IMR-90 (cell line): Measurements from ENCODE around the gene SASH1.

ENCODE experiments used
- FOS ChIP-seq: fragments of 150-350 bp; IDR thresholded peaks from 2 replicates; pipeline ENCODE4 v1.6.1; 2016; ENCODE audit warnings: low read depth, low read length
- RAD21 ChIP-seq: IDR thresholded peaks from 2 replicates; pipeline ENCODE4 v1.6.1; 2012; ENCODE audit warnings: low read length, improper control_type of control experiment
- TF ChIP-seq, protein P1 (sequence below): conservative IDR thresholded peaks from 2 replicates; pipeline ENCODE4 v1.5.1; 2012; ENCODE audit warnings: mild to moderate bottlenecking, low read depth, low read length, improper control_type of control experiment

DNA sequence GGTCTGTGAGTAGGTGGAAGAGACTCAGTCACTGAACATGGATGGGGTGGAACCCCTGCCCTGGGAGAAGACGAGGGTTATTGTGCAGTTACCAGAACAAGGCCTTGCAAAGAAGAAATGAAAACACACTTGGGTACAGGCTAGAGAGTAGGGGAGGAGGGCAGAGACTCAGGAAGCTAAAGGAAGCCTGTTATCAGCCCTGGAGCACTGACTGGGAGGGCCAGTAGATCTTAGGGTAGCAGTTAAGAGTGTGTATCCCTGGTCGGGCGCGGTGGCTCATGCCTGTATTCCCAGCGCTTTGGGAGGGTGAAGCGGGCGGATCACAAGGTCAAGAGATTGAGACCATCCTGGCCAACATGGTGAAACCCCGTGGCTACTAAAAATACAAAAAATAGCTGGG lies 74.4 kb downstream of the SASH1 start:
- TF ChIP-seq, protein P1, sequence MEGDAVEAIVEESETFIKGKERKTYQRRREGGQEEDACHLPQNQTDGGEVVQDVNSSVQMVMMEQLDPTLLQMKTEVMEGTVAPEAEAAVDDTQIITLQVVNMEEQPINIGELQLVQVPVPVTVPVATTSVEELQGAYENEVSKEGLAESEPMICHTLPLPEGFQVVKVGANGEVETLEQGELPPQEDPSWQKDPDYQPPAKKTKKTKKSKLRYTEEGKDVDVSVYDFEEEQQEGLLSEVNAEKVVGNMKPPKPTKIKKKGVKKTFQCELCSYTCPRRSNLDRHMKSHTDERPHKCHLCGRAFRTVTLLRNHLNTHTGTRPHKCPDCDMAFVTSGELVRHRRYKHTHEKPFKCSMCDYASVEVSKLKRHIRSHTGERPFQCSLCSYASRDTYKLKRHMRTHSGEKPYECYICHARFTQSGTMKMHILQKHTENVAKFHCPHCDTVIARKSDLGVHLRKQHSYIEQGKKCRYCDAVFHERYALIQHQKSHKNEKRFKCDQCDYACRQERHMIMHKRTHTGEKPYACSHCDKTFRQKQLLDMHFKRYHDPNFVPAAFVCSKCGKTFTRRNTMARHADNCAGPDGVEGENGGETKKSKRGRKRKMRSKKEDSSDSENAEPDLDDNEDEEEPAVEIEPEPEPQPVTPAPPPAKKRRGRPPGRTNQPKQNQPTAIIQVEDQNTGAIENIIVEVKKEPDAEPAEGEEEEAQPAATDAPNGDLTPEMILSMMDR = no peak
- TF ChIP-seq FOS (no peak), RAD21 (no peak)
